Tibial nerve (tissue), 4 donors: Measurements from ENCODE around the gene PEX13. TPM values are rescaled to one million over a fixed set of nuclear protein-coding genes. Genes with fewer than 3 reads are reported as not detected.
A peak's percentile ranks its signal among the peaks of the same experiment; 100 is the strongest.

Experiments used
- DNase-seq, 2 donors: peaks; one replicate each; pipeline ENCODE4 v3.0.0-alpha.2; 2019; ENCODE audit warnings: low spot score in 2 of 2
- H3K27ac ChIP-seq, 4 donors: fragments of 200-600 bp; sonication (generic) in 3 of 4; one replicate each; pipeline ENCODE4 v1.5.1; 2017 to 2019; ENCODE audit warnings: mild to moderate bottlenecking in 1 of 4
- H3K27me3 ChIP-seq, 2 donors: fragments of 200-600 bp; sonication (generic) in 1 of 2; one replicate each; pipeline versions ENCODE4 v1.5.1 to v1.6.0; 2017 to 2019
- H3K36me3 ChIP-seq, 3 donors: fragments of 200-600 bp; sonication (generic); one replicate each; pipeline ENCODE4 v1.5.1; 2018 to 2019
- H3K4me1 ChIP-seq, 4 donors: fragments of 200-600 bp; sonication (generic) in 3 of 4; one replicate each; pipeline ENCODE4 v1.5.1; 2017 to 2019
- H3K4me3 ChIP-seq, 4 donors: fragments of 200-600 bp; sonication (generic) in 3 of 4; one replicate each; pipeline ENCODE4 v1.5.1; 2017 to 2019; ENCODE audit warnings: mild to moderate bottlenecking in 1 of 4, moderate library complexity in 1 of 4
- H3K9me3 ChIP-seq, 4 donors: fragments of 200-600 bp; sonication (generic) in 3 of 4; one replicate each; pipeline ENCODE4 v1.5.1; 2017 to 2019
- CTCF ChIP-seq, 5 experiments: fragments of 200-600 bp in 3 of 5; fragments of 450-650 bp in 2 of 5; sonication (generic) in 3 of 5; IDR thresholded peaks; one replicate each; pipeline ENCODE4 v1.5.1; 2016 to 2019; ENCODE audit warnings: antibody characterized with exemption in 5 of 5, mild to moderate bottlenecking in 3 of 5, moderate library complexity in 2 of 5
- EP300 ChIP-seq, 2 donors: sonication (generic); formaldehyde crosslinking; IDR thresholded peaks; one replicate each; pipeline ENCODE4 v1.6.1; 2017; ENCODE audit warnings: antibody characterized with exemption in 2 of 2, mild to moderate bottlenecking in 1 of 2
- POLR2A ChIP-seq, 2 donors: fragments of 450-650 bp; IDR thresholded peaks; one replicate each; pipeline ENCODE4 v1.6.1; 2017; ENCODE audit warnings: antibody characterized with exemption in 2 of 2, mild to moderate bottlenecking in 2 of 2, moderate library complexity in 2 of 2
- WGBS, 2 donors: methylation state at CpG; one replicate each; pipeline ENCODE4 v1.1.5; 2018; 5-methylcytosine and 5-hydroxymethylcytosine counted together
- total RNA-seq, 4 donors: library from RNA; depleted of rRNA; stranded (reverse); fragments of >200 nt; gene quantifications; one replicate each; pipeline ENCODE4 v1.1.0, GENCODE V29; 2016

PEX13 gene
- total RNA-seq, 4 donors from 2014 or later: 14.7 to 22.2 (median 19.3) TPM

- no peaks in the 10 kb centered on the region for H3K27me3 ChIP-seq
- H3K27ac ChIP-seq: no peak overlapping the region
- DNase-seq: no peak
- peaks cover 0 to 10% (median 0%) of the 10 kb centered on the region in 4 donors for H3K9me3 ChIP-seq
- no peak for TF ChIP-seq EP300 (IDR thresholded peaks at IDR 0.05)
- TF ChIP-seq CTCF (IDR thresholded peaks at IDR 0.05): no peak
- H3K4me3 ChIP-seq: no peak overlapping the region
- no peaks in the 10 kb centered on the region for H3K4me1 ChIP-seq
- peaks cover 0 to 11% (median 0%) of the 10 kb centered on the region in 3 donors for H3K36me3 ChIP-seq
Observed at GRCh38 chr2:60994131-60994530, 23.4 kb upstream of the PEX13 start.

DNA sequence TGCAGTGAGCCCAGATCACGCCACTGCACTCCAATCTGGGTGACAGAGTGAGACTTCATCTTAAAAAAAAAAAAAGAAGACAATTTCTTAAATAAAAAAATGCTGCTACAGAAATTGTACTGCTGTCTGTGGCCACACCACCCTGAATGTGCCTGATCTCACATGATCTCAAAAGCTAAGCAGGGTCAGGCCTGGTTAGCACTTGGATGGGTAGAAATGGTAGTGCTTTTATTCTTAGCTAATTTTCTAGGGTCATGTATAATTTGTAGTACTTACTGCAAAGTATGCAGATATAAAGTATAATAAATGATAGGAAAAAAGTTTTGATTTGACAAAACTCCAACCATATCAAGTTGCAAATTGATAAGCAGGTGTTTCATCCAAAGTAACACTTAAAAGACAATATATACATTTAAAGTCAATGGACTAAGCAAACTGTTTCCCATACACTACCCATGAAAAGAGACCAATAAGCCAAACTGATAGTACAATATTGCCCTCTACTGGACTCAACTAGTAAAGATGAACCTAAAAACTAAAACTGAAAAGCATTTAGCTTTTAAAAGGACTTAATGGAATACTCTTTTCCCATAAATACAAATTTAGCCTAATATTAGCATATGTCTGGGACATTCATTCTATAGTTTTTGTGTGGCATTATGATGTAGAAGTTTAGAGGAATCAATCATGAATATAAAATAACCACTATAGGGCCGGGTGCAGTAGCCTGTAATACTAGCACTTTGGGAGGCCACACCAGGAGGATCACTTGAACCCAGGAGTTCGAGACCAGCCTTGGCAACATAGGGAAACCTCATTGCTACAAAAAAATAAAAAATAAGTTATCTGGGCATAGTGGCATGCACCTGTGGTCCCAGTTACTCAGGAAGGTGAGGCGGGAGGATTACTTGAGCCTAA, 18.6 kb upstream of the PEX13 start:
- DNase-seq: no peak
- Histone ChIP-seq H3K4me3 (no peak overlapping the region), H3K4me1 (no peaks in the 10 kb centered on the region), H3K36me3 (no peaks in the 10 kb centered on the region), H3K27ac (no peak overlapping the region), H3K9me3 (no peaks in the 10 kb centered on the region), H3K27me3 (no peaks in the 10 kb centered on the region)
- no peak for TF ChIP-seq POLR2A (IDR thresholded peaks at IDR 0.05)
- TF ChIP-seq CTCF (IDR thresholded peaks at IDR 0.05): peak; percentile 44 to 69 (median 53)
- 86 to 87% methylated on average over 4 of the region's 4 CpGs for WGBS, 2 donors

DNA sequence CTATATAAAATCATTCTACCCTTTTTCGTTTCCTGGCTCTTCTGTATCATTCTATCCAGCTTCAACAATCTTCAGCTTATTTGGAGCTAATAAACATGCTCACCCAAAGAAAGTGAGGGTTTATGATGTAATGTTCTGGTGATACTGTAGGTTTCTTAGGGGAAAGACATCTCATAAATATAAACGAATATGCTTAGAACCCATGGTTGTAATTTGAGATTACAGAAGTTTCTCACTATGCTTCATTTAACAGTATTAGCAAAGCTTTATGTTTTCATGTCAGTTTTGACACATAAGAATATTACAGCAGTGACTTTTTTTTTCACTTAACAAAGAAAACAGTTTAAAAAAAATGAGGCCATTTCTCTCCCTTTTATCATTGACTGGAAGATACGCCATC, 11.8 kb upstream of the PEX13 start:
- H3K27ac ChIP-seq: no peak overlapping the region

DNA sequence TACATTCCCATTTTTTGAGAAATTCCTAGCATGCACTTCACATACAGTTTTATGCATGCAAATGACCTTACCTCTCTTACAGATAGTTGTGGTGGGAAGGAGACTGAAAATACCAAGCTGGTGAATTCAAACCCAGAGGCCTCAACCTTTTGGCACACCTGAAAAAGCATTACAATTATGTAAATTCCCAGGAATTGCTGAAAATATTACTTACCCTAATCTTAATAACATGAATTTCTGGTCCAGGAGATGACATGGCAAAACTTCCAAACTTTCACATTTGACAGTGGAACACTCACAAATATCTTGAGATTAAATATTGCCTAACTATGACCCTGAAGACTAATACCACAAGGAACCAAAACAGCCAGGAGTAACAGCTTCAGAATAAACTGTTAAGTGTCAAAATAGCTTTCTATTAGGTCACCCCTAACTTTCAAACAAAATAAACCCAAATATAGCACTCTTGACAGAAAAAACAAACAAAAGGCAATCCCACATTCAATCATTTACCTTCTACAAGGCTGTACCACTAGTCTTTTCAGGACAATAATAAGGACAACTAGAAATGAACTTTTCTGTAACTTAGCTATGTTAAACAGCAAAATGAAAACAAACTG, 10.9 kb upstream of the PEX13 start:
- no peak for DNase-seq
- Histone ChIP-seq H3K9me3 (no peaks in the 10 kb centered on the region), H3K4me1 (no peaks in the 10 kb centered on the region), H3K4me3 (no peak overlapping the region), H3K27ac (no peak overlapping the region), H3K27me3 (no peaks in the 10 kb centered on the region), H3K36me3 (peaks cover 0 to 16% (median 0%) of the 10 kb centered on the region in 3 donors)
- no peak for TF ChIP-seq EP300 (IDR thresholded peaks at IDR 0.05)
- TF ChIP-seq CTCF (IDR thresholded peaks at IDR 0.05): no peak
- TF ChIP-seq POLR2A (IDR thresholded peaks at IDR 0.05): no peak

More for the DNA sequence above, 11.8 kb upstream of the PEX13 start:
- DNase-seq: no peak
- 87 to 93% methylated on average over 3 of the region's 3 CpGs for WGBS, 2 donors
- no peaks in the 10 kb centered on the region for H3K9me3 ChIP-seq
- H3K27me3 ChIP-seq: no peaks in the 10 kb centered on the region
- peaks cover 0 to 16% (median 0%) of the 10 kb centered on the region in 3 donors for H3K36me3 ChIP-seq
- no peak overlapping the region for H3K4me3 ChIP-seq
- TF ChIP-seq CTCF (IDR thresholded peaks at IDR 0.05) (no peak), EP300 (IDR thresholded peaks at IDR 0.05) (no peak), POLR2A (IDR thresholded peaks at IDR 0.05) (no peak)
- no peaks in the 10 kb centered on the region for H3K4me1 ChIP-seq

DNA sequence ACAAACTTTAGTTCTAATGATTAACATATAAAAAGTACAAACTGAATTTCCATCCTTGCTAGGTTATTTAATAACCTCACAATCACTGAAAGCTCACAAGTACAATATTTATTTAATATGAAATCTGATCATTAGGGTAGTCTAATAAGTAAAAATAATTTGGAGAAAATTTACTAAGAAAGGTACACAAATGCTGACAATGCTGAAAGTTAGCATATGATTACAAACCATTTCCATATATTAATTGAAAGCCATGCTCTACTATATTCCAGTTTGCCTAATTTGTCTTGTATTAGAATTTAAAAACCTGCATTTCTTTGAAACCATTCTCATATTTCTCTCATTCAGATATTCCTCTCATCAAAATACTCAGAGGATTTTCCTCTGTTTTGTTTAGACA, 8.2 kb upstream of the PEX13 start:
- H3K27ac ChIP-seq: no peak overlapping the region
- no peaks in the 10 kb centered on the region for H3K4me1 ChIP-seq
- no peak for DNase-seq
- no peaks in the 10 kb centered on the region for H3K9me3 ChIP-seq
- H3K4me3 ChIP-seq: no peak overlapping the region
- TF ChIP-seq POLR2A (IDR thresholded peaks at IDR 0.05): no peak
- TF ChIP-seq CTCF (IDR thresholded peaks at IDR 0.05): no peak
- no peak for TF ChIP-seq EP300 (IDR thresholded peaks at IDR 0.05)
- H3K36me3 ChIP-seq: peaks cover 0 to 16% (median 0%) of the 10 kb centered on the region in 3 donors
- no peaks in the 10 kb centered on the region for H3K27me3 ChIP-seq
